ENCODE data around the gene OR2G3. TPM values are rescaled to one million over a fixed set of nuclear protein-coding genes. Genes with fewer than 3 reads are reported as not detected.

OR2G3 gene
- total and polyA plus RNA-seq, 2 of the 13 experiments (the other 11 are each of a cell fraction or from before 2014, with no cell fraction given) = not detected

DNA sequence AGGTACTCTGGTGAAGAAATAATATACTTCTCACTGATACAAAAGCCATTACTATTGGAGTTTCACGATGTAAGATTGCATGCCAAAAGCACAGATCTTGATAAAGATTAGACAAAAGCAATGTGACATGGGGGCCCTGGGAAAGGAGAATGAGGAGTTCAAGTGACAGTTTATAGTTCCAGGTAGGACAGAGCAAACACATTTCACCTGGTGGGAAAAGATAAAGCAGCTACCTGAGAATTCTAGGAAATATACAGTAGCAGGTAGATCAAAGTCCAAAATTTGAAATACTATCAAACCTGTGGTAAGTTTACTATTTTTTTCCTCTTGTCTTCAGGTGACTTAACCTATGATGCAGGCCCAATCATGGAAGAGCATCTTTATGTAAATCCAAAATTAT, 8.0 kb downstream of the OR2G3 start (continued):
- TF ChIP-seq, protein P1, sequence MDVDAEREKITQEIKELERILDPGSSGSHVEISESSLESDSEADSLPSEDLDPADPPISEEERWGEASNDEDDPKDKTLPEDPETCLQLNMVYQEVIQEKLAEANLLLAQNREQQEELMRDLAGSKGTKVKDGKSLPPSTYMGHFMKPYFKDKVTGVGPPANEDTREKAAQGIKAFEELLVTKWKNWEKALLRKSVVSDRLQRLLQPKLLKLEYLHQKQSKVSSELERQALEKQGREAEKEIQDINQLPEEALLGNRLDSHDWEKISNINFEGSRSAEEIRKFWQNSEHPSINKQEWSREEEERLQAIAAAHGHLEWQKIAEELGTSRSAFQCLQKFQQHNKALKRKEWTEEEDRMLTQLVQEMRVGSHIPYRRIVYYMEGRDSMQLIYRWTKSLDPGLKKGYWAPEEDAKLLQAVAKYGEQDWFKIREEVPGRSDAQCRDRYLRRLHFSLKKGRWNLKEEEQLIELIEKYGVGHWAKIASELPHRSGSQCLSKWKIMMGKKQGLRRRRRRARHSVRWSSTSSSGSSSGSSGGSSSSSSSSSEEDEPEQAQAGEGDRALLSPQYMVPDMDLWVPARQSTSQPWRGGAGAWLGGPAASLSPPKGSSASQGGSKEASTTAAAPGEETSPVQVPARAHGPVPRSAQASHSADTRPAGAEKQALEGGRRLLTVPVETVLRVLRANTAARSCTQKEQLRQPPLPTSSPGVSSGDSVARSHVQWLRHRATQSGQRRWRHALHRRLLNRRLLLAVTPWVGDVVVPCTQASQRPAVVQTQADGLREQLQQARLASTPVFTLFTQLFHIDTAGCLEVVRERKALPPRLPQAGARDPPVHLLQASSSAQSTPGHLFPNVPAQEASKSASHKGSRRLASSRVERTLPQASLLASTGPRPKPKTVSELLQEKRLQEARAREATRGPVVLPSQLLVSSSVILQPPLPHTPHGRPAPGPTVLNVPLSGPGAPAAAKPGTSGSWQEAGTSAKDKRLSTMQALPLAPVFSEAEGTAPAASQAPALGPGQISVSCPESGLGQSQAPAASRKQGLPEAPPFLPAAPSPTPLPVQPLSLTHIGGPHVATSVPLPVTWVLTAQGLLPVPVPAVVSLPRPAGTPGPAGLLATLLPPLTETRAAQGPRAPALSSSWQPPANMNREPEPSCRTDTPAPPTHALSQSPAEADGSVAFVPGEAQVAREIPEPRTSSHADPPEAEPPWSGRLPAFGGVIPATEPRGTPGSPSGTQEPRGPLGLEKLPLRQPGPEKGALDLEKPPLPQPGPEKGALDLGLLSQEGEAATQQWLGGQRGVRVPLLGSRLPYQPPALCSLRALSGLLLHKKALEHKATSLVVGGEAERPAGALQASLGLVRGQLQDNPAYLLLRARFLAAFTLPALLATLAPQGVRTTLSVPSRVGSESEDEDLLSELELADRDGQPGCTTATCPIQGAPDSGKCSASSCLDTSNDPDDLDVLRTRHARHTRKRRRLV (CRISPR knock-in tag; IDR thresholded peaks at IDR 0.05) = no peak
- TF ChIP-seq EZH2 (conservative IDR thresholded peaks at IDR 0.05; ENCODE audit: low read depth, low read length) = no peak
- TF ChIP-seq, protein P2, sequence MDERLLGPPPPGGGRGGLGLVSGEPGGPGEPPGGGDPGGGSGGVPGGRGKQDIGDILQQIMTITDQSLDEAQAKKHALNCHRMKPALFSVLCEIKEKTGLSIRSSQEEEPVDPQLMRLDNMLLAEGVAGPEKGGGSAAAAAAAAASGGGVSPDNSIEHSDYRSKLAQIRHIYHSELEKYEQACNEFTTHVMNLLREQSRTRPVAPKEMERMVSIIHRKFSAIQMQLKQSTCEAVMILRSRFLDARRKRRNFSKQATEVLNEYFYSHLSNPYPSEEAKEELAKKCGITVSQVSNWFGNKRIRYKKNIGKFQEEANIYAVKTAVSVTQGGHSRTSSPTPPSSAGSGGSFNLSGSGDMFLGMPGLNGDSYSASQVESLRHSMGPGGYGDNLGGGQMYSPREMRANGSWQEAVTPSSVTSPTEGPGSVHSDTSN (CRISPR knock-in tag; IDR thresholded peaks at IDR 0.05) = no peak
- no peak for TF ChIP-seq ZNF101 (CRISPR knock-in tag; IDR thresholded peaks at IDR 0.05; ENCODE audit: borderline replicate concordance, low read depth)
- TF ChIP-seq, protein P3, sequence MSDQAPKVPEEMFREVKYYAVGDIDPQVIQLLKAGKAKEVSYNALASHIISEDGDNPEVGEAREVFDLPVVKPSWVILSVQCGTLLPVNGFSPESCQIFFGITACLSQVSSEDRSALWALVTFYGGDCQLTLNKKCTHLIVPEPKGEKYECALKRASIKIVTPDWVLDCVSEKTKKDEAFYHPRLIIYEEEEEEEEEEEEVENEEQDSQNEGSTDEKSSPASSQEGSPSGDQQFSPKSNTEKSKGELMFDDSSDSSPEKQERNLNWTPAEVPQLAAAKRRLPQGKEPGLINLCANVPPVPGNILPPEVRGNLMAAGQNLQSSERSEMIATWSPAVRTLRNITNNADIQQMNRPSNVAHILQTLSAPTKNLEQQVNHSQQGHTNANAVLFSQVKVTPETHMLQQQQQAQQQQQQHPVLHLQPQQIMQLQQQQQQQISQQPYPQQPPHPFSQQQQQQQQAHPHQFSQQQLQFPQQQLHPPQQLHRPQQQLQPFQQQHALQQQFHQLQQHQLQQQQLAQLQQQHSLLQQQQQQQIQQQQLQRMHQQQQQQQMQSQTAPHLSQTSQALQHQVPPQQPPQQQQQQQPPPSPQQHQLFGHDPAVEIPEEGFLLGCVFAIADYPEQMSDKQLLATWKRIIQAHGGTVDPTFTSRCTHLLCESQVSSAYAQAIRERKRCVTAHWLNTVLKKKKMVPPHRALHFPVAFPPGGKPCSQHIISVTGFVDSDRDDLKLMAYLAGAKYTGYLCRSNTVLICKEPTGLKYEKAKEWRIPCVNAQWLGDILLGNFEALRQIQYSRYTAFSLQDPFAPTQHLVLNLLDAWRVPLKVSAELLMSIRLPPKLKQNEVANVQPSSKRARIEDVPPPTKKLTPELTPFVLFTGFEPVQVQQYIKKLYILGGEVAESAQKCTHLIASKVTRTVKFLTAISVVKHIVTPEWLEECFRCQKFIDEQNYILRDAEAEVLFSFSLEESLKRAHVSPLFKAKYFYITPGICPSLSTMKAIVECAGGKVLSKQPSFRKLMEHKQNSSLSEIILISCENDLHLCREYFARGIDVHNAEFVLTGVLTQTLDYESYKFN (CRISPR knock-in tag; conservative IDR thresholded peaks at IDR 0.05) = no peak
- no peak for TF ChIP-seq TCF7 (IDR thresholded peaks at IDR 0.05; ENCODE audit: low read depth)
- TF ChIP-seq GPN1 (CRISPR knock-in tag; IDR thresholded peaks at IDR 0.05; ENCODE audit: borderline replicate concordance) = no peak
- TF ChIP-seq ZNF282 (IDR thresholded peaks at IDR 0.05; ENCODE audit: partially characterized antibody) = no peak
- TF ChIP-seq TBP (CRISPR knock-in tag; IDR thresholded peaks at IDR 0.05) = no peak
